PC-9 (cell line): ENCODE measurements around the gene ZCCHC7.

Experiments
- EZH2 ChIP-seq: fragments of 200-600 bp; sonication (generic); IDR thresholded peaks from 2 replicates; pipeline ENCODE4 v1.8.0; 2017; ENCODE audit warnings: antibody characterized with exemption, low read depth
- TF ChIP-seq, protein P1 (sequence below): fragments of 200-600 bp; sonication (generic); conservative IDR thresholded peaks from 2 replicates; pipeline ENCODE4 v1.6.1; 2017; ENCODE audit warnings: mixed run types, antibody characterized with exemption, mild to moderate bottlenecking, moderate library complexity

DNA sequence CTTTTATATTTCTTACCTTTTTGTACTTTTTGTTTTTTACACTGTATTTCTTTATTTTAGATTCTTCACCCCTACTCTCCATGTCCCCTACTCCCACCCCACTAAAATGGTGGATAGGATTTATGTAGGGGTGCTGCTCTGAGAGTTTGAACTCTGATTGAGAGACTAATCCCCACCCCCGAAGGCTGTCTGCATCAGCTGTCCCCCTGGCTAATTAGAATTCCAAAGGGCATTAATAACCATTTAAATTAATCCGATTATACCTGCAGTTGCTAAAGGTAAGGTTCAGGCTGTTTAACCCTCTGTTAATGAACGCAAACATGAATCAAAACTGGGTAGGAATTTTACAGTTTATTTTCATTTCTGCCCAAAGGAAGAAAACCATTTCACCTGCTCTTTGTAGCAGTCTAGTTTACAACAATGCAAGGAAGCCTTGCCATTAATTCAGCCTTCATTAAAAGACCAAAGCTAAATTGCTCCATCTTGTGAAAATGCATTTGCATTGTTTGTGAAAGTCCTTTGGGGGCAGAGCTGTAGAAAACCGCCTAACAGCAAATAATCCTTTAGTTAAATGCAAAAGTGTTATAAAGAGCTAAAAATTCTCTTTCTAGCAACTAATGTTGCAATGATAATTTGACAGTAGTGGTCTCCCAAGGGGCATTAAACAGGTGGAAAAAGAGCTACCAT lies 71.2 kb downstream of the ZCCHC7 start:
- TF ChIP-seq, protein P1, sequence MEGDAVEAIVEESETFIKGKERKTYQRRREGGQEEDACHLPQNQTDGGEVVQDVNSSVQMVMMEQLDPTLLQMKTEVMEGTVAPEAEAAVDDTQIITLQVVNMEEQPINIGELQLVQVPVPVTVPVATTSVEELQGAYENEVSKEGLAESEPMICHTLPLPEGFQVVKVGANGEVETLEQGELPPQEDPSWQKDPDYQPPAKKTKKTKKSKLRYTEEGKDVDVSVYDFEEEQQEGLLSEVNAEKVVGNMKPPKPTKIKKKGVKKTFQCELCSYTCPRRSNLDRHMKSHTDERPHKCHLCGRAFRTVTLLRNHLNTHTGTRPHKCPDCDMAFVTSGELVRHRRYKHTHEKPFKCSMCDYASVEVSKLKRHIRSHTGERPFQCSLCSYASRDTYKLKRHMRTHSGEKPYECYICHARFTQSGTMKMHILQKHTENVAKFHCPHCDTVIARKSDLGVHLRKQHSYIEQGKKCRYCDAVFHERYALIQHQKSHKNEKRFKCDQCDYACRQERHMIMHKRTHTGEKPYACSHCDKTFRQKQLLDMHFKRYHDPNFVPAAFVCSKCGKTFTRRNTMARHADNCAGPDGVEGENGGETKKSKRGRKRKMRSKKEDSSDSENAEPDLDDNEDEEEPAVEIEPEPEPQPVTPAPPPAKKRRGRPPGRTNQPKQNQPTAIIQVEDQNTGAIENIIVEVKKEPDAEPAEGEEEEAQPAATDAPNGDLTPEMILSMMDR, result no peak
- no peak for TF ChIP-seq EZH2
